ENCODE measurements around the gene PAX5.

PAX5 gene

DNA sequence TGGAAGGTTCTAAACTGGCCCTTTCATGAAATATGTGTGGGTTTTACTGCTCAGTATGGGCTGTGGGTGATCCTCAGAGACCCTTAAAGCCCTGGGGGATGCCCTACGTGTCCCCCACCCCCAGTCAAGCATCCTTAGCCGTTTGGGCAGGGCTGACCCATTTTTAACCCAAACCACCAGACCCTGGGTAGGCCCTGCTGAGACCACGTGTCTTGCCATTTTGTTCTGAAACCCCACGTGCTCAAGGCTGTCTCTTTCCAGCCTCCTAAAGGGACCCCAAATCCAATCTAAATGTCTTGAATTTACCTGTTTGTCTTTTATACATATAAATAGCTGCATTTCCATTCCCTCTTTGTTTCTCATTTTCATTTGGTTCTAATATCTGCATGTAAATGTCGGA lies 94.9 kb downstream of the PAX5 start:
- no peaks in the 10 kb centered on the region for H3K79me2 ChIP-seq (ENCODE audit: low read length)
- H3K9me3 ChIP-seq (replicated peaks; ENCODE audit: insufficient read depth, low read length) = no peaks in the 10 kb centered on the region
- H3K4me3 ChIP-seq (ENCODE audit: low read length) = no peak overlapping the region
- no peaks in the 10 kb centered on the region for H3F3A ChIP-seq (ENCODE audit: insufficient read depth, low read length)
- no peaks in the 10 kb centered on the region for H3K9me2 ChIP-seq (replicated peaks; ENCODE audit: insufficient read depth, low read length)
- no peak for TF ChIP-seq EZH2 (optimal IDR thresholded peaks at IDR 0.05; ENCODE audit: low read depth, low read length)
- TF ChIP-seq, protein P1, sequence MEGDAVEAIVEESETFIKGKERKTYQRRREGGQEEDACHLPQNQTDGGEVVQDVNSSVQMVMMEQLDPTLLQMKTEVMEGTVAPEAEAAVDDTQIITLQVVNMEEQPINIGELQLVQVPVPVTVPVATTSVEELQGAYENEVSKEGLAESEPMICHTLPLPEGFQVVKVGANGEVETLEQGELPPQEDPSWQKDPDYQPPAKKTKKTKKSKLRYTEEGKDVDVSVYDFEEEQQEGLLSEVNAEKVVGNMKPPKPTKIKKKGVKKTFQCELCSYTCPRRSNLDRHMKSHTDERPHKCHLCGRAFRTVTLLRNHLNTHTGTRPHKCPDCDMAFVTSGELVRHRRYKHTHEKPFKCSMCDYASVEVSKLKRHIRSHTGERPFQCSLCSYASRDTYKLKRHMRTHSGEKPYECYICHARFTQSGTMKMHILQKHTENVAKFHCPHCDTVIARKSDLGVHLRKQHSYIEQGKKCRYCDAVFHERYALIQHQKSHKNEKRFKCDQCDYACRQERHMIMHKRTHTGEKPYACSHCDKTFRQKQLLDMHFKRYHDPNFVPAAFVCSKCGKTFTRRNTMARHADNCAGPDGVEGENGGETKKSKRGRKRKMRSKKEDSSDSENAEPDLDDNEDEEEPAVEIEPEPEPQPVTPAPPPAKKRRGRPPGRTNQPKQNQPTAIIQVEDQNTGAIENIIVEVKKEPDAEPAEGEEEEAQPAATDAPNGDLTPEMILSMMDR (IDR thresholded peaks at IDR 0.05; ENCODE audit: low read length) = no peak
- no peak for TF ChIP-seq EZH2phosphoT487 (IDR thresholded peaks at IDR 0.05; ENCODE audit: low read length)
- no peaks in the 10 kb centered on the region; the same call in 1 of the 2 replicates for H3K27me3 ChIP-seq (replicated peaks; ENCODE audit: insufficient read depth, low read length)
- no peaks in the 10 kb centered on the region for H3K36me3 ChIP-seq (replicated peaks; ENCODE audit: insufficient read depth, low read length)
- H3K4me2 ChIP-seq (ENCODE audit: low read depth, low read length) = no peak overlapping the region
- H3K9ac ChIP-seq (ENCODE audit: low read length) = no peak overlapping the region
- H2AFZ ChIP-seq (ENCODE audit: low read length) = no peak overlapping the region
- DNase-seq = no peak
- H4K20me1 ChIP-seq (ENCODE audit: insufficient read depth, low read length) = no peaks in the 10 kb centered on the region
- no peak overlapping the region for H3K27ac ChIP-seq (ENCODE audit: low read length)
- H3K4me1 ChIP-seq (ENCODE audit: low read length) = no peaks in the 10 kb centered on the region

DNA sequence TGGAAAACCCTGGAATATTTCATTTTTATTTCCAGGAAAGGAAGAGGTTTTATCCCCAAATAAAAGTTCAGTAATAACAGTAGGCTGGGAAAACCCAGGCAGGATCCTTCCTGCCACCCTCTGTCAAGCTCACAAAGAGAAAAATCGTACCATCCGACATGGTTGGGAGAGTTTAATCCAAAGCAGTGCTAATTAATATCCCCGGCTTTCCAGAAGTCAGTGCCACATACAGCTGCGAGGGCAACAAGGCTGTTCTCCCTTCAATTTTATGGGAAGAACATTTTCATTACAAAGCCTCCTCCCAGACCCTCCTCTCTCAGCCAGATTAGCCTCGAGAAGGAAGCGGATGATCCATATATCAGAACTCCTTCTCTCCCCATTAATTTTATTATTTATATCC lies 95.5 kb downstream of the PAX5 start:
- DNase-seq = no peak
- Histone ChIP-seq H3K4me2 (ENCODE audit: low read depth, low read length) (no peak overlapping the region), H4K20me1 (ENCODE audit: insufficient read depth, low read length) (no peaks in the 10 kb centered on the region), H3K9me2 (replicated peaks; ENCODE audit: insufficient read depth, low read length) (no peaks in the 10 kb centered on the region), H3K79me2 (ENCODE audit: low read length) (no peaks in the 10 kb centered on the region), H3K4me1 (ENCODE audit: low read length) (no peaks in the 10 kb centered on the region), H3K4me3 (ENCODE audit: low read length) (no peak overlapping the region), H3K9me3 (replicated peaks; ENCODE audit: insufficient read depth, low read length) (no peaks in the 10 kb centered on the region), H3K9ac (ENCODE audit: low read length) (no peak overlapping the region), H3F3A (ENCODE audit: insufficient read depth, low read length) (no peaks in the 10 kb centered on the region), H2AFZ (ENCODE audit: low read length) (no peak overlapping the region), H3K27ac (ENCODE audit: low read length) (no peak overlapping the region), H3K27me3 (replicated peaks; ENCODE audit: insufficient read depth, low read length) (no peaks in the 10 kb centered on the region; the same call in 1 of the 2 replicates), H3K36me3 (replicated peaks; ENCODE audit: insufficient read depth, low read length) (no peaks in the 10 kb centered on the region)
- TF ChIP-seq EZH2 (optimal IDR thresholded peaks at IDR 0.05; ENCODE audit: low read depth, low read length) = no peak
- TF ChIP-seq EZH2phosphoT487 (IDR thresholded peaks at IDR 0.05; ENCODE audit: low read length) = no peak

- Histone ChIP-seq H3K27ac (ENCODE audit: low read length) (no peak overlapping the region), H3K4me3 (ENCODE audit: low read length) (no peak overlapping the region), H3K9me3 (replicated peaks; ENCODE audit: insufficient read depth, low read length) (no peaks in the 10 kb centered on the region), H2AFZ (ENCODE audit: low read length) (no peak overlapping the region), H3K4me2 (ENCODE audit: low read depth, low read length) (no peak overlapping the region), H3K27me3 (replicated peaks; ENCODE audit: insufficient read depth, low read length) (no peaks in the 10 kb centered on the region; the same call in 1 of the 2 replicates), H3F3A (ENCODE audit: insufficient read depth, low read length) (no peaks in the 10 kb centered on the region), H3K79me2 (ENCODE audit: low read length) (no peaks in the 10 kb centered on the region), H3K4me1 (ENCODE audit: low read length) (no peaks in the 10 kb centered on the region), H3K9ac (ENCODE audit: low read length) (no peak overlapping the region), H3K36me3 (replicated peaks; ENCODE audit: insufficient read depth, low read length) (no peaks in the 10 kb centered on the region), H4K20me1 (ENCODE audit: insufficient read depth, low read length) (no peaks in the 10 kb centered on the region), H3K9me2 (replicated peaks; ENCODE audit: insufficient read depth, low read length) (no peaks in the 10 kb centered on the region)
- no peak for DNase-seq
- TF ChIP-seq EZH2phosphoT487 (IDR thresholded peaks at IDR 0.05; ENCODE audit: low read length) (no peak), EZH2 (optimal IDR thresholded peaks at IDR 0.05; ENCODE audit: low read depth, low read length) (no peak)
These were observed 96.1 kb downstream of the PAX5 start for GRCh38 chr9:36937951-36938350.

- Histone ChIP-seq H3K9me2 (replicated peaks; ENCODE audit: insufficient read depth, low read length) (no peaks in the 10 kb centered on the region), H3K27ac (ENCODE audit: low read length) (no peak overlapping the region), H3K27me3 (replicated peaks; ENCODE audit: insufficient read depth, low read length) (no peaks in the 10 kb centered on the region; the same call in 1 of the 2 replicates), H3K36me3 (replicated peaks; ENCODE audit: insufficient read depth, low read length) (no peaks in the 10 kb centered on the region), H3K79me2 (ENCODE audit: low read length) (no peaks in the 10 kb centered on the region), H3K4me3 (ENCODE audit: low read length) (no peak overlapping the region), H2AFZ (ENCODE audit: low read length) (no peak overlapping the region), H3K9ac (ENCODE audit: low read length) (no peak overlapping the region), H3F3A (ENCODE audit: insufficient read depth, low read length) (no peaks in the 10 kb centered on the region), H3K4me1 (ENCODE audit: low read length) (no peaks in the 10 kb centered on the region), H3K9me3 (replicated peaks; ENCODE audit: insufficient read depth, low read length) (no peaks in the 10 kb centered on the region), H3K4me2 (ENCODE audit: low read depth, low read length) (no peak overlapping the region), H4K20me1 (ENCODE audit: insufficient read depth, low read length) (no peaks in the 10 kb centered on the region)
- TF ChIP-seq, protein P1 (IDR thresholded peaks at IDR 0.05; ENCODE audit: low read length) = no peak
- TF ChIP-seq EZH2phosphoT487 (IDR thresholded peaks at IDR 0.05; ENCODE audit: low read length) = no peak
- no peak for TF ChIP-seq EZH2 (optimal IDR thresholded peaks at IDR 0.05; ENCODE audit: low read depth, low read length)
- DNase-seq = no peak
These were observed 96.7 kb downstream of the PAX5 start for GRCh38 chr9:36937346-36937745.
